Myocyte (in vitro differentiated cells): Measurements from ENCODE around the gene NEUROD4. TPM values are rescaled to one million over a fixed set of nuclear protein-coding genes. Genes with fewer than 3 reads are reported as not detected.

Experiments
- DNase-seq: peaks from one replicate; pipeline ENCODE4 v3.0.0-alpha.2; 2012; ENCODE audit warnings: low read depth
- total RNA-seq: library from RNA; depleted of rRNA; stranded (reverse); fragments of >200 nt; gene quantifications from 2 replicates; pipeline ENCODE4 v1.2.3, GENCODE V29; 2014

The NEUROD4 gene
- total RNA-seq, 1 donor from 2014 or later, result not detected

DNA sequence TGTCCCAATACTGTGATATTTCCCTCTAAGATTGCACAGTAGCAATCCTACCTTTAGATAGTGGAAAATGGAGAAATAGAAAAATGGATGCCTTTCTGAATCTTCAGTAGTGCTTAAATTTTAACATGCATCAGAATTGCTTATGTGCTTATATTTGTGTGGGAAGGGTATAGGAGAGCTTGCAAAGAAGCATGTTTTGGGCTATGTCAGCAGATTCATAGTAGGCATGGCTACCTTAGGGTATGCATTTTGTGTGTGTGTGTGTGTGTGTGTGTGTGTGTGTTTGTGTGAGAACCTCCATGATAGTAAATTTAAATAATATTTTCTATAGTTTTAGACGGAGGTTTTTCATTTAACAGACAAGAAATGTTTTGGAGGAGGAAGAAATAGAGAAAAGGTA is 38.3 kb downstream of the NEUROD4 start:
- no peak for DNase-seq

DNA sequence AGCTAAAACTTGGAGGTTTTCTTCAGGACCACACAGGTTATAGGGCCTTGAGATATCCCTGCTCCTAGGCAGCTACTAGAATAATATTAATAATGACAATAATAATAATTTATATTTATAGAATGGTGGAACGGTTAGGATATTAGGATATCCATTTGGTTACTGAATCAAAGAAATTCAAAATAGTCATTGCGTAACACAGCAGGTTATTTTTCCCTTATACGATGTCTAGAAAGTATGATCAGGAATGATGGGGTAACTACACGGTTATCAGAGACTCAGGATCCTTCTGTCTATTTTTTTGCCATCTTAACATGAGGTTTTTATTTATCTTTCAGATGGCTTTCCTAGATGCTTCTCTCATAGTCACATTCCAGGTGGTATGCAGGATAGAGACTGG is 39.0 kb downstream of the NEUROD4 start:
- DNase-seq, result no peak

DNA sequence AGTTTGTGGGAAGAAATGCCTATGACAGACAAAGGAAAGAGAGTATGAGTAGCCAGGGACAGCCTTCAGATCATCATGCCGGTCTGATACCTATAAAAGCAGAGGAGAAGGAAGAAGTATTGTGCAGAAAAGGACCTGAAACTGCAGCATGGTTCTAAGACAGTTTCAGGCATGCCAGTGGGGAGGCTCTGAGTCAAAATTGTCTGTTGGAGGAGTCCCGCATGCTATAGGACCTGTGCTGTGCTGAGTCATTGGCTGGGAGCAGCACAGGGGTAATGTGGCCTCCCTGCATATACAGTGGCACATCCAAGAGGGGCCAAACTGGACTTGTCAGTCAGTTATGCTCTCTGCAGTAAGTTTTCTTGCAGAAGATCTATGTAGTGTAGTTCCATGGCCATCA is 40.7 kb downstream of the NEUROD4 start:
- DNase-seq, result no peak

DNA sequence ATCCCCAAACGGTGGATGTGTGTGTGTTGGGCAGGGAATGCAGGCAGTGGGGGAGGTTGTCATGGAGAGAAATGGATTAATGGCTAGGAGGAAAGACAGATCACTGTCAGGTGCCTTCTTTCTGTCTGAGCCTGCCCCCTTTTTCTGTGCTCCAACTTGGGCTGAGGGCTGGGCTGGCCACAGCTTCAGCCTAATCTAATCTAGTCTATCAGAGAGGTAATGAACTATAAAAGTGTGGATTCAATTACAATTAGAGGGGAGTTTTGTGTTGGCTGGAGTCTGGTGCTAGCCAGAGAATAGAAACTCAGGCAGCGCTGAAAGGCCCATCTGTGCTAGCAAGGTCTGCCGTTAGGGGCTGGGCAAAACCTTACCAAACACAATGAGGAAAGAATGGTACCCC is 41.2 kb downstream of the NEUROD4 start:
- DNase-seq, result no peak

GRCh38 chr12:55063291-55063690 is 43.5 kb downstream of the NEUROD4 start:
- no peak for DNase-seq

DNA sequence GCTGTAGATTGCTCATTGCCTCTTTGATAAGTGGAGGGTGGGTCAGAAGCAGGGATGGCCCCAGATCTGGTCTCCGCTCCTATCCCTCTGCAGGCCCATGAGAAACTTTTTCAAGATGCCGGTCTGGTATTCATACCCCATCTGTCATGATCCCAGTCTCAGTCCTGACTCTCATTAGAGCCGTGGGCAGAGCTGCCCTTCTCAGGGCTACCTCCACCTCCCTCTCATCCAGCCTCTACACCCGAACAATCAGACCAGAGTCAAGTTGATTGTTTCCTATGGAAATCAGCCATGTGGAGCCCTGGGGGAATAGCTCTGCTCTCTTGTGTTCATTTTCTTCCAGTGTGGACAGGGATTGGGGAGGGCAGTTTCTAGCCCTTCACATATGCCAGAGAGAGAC is 45.8 kb downstream of the NEUROD4 start:
- DNase-seq, result no peak

DNA sequence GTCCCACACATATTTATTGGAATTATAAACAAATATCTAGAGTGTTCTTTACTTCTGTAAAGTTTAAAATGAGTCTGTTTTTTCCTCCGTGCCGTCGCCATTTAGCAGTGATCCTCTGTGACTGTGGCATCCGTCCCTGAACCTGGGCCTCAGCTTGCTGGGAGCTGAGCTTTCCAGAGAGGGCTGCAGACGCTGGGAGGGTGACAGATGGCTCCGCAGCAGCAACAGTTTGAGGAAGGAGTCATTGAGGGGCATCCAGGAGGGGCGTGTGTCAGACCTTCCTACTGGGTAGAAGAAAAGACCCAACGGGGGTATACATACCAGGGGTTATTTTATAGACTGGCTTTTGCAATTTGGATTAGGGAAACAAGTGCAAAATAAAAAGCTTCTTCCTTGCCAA is 47.9 kb downstream of the NEUROD4 start:
- no peak for DNase-seq

- DNase-seq, result peak; percentile 65
Measured at GRCh38 chr12:55068416-55069010, 48.7 kb downstream of the NEUROD4 start.

- peak; percentile 34 for DNase-seq
Measured at GRCh38 chr12:55072083-55072482, 52.3 kb downstream of the NEUROD4 start.

DNA sequence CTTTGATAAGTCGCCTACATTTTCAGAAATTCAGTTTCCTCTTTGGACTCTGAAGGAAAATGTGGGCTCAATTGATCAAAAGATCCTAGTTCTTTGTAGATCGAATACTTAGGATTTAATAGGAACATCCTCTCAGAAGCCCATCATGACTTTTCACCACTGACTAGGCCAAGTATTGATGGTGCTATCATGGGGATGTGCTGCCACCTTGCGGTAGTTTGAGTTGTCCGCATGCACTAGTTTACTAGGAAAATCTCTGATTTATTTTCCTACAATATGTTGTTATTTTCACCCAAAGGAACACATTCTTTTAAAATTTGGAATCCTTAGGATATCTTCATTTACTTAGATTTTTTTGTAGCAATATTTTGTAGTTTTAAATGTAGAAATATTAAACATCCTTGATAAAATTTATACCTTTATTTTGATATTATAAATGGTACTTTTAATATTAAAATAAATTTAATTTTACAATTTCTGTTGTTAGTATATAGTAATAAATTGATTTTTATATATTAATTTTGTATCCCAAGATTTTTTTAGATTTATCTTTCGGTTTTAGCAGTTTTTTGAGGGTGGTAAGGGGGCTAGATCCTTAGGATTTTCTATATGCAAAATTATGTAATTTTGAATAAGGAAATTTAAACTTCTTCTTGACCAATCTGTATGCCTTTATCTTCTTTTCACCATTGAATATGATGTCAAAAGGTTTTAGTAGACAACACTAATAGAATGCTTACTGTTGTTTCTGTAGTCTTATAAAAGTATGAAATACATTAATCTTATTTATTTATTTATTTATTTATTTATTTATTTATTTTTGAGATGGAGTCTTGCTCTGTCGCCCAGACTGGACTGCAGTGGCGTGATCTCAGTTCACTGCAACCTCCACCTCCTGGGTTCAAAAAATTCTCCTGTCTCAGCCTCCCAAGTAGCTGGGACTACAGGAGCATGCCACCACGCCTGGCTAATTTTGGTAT is 53.6 kb downstream of the NEUROD4 start:
- DNase-seq, result peak; percentile 74

DNA sequence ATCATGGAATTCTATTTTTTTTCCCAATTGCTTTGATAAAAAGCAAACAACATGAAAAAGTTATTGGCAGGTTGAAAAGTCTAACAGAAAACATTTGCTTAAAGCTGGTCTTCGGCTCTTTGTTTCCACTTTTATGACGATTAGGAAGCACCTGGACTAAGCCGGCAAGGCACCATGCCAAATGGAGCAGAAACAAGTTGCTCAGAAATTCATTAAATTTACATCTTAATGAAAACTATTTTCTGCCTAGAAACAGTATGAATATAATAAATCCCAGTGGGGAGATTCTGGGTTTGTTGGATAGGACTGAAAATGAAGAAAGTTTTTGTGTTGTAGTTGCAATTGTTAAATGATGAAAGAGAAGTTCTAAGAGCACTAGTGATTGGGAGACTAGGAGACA is 55.0 kb downstream of the NEUROD4 start:
- DNase-seq, result no peak

Other genes starting within 250 kb of the NEUROD4 start
- gene MUCL1, start 165.5 kb upstream of the NEUROD4 start, total RNA-seq, result not detected in 2 replicates
- gene TESPA1, start 35.2 kb upstream of the NEUROD4 start, total RNA-seq, result not detected in 2 replicates
- gene OR9K2, start 106.4 kb downstream of the NEUROD4 start, total RNA-seq, result not detected in 2 replicates
- gene OR10A7, start 201.1 kb downstream of the NEUROD4 start, total RNA-seq, result not detected in 2 replicates
- gene OR6C74, start 224.6 kb downstream of the NEUROD4 start, total RNA-seq, result not detected in 2 replicates